Epithelial cell of proximal tubule (primary cell): ENCODE measurements around the gene CPA4. TPM values are rescaled to one million over a fixed set of nuclear protein-coding genes. Genes with fewer than 3 reads are reported as not detected.

ENCODE experiments used
- DNase-seq: peaks from one replicate; pipeline ENCODE4 v3.0.0-alpha.2; 2011; ENCODE audit warnings: low read depth
- H3K4me3 ChIP-seq: 2 replicates; pipeline ENCODE4 v1.5.1; 2011; ENCODE audit warnings: low read depth, mild to moderate bottlenecking, low read length
- CTCF ChIP-seq: conservative IDR thresholded peaks from 2 replicates; pipeline ENCODE4 v1.5.1; 2012; ENCODE audit warnings: low read depth, mild to moderate bottlenecking, low read length
- total RNA-seq: library from RNA; depleted of rRNA; stranded (reverse); fragments of >200 nt; gene quantifications from 2 replicates; pipeline ENCODE4 v1.2.3, GENCODE V29; 2015

CPA4 gene
- total RNA-seq, 1 donor from 2014 or later = 19.6 TPM

GRCh38 chr7:130296221-130296951 is 3.4 kb downstream of the CPA4 start:
- TF ChIP-seq CTCF = no peak
- no peak for DNase-seq
- H3K4me3 ChIP-seq = no peak overlapping the region

GRCh38 chr7:130297628-130298543 is 4.9 kb downstream of the CPA4 start:
- no peak for TF ChIP-seq CTCF
- no peak for DNase-seq
- no peak overlapping the region for H3K4me3 ChIP-seq

GRCh38 chr7:130298544-130299326 is 5.8 kb downstream of the CPA4 start:
- DNase-seq = no peak
- no peak for TF ChIP-seq CTCF

GRCh38 chr7:130299866-130300265 is 6.9 kb downstream of the CPA4 start:
- DNase-seq = no peak
- TF ChIP-seq CTCF = no peak

More at GRCh38 chr7:130298544-130299326, 5.8 kb downstream of the CPA4 start:
- H3K4me3 ChIP-seq = no peak overlapping the region

GRCh38 chr7:130301501-130302020 is 8.6 kb downstream of the CPA4 start:
- no peak for TF ChIP-seq CTCF
- H3K4me3 ChIP-seq = no peak overlapping the region
- no peak for DNase-seq

More at GRCh38 chr7:130299866-130300265, 6.9 kb downstream of the CPA4 start:
- no peak overlapping the region for H3K4me3 ChIP-seq

GRCh38 chr7:130302649-130303048 is 9.7 kb downstream of the CPA4 start:
- TF ChIP-seq CTCF = no peak
- no peak for DNase-seq
- no peak overlapping the region for H3K4me3 ChIP-seq
